ENCODE data around the gene GPR143.

GPR143 gene

DNA sequence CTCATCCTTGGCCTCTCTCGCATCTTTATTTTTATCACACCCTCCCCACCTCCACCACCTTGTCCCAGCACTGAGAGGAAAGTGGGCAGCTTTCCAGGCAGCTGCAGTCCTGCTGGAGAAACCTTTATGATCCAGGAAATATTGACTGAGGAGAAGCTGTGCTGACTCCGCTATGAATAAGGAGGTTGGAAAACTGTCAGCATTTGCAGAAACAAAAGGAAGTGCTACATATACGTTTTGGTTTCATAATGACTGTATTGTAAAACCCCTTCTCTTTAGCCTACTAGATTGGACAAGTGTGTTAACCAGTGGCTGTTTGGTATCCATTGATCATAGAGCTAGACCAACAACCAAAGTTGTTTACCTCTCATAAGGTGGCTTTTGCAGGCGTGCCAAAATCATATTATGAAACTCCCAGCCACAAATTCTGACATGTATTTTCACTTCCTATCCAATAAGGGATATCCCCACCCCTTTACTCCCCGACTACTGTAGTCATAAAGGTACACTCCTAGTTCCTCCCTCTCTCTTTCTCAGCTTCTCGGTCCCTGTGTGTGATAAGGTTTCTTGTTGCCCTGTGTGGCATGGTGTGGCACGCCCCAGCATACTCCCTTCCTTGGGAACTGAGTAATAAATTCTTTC is 88.4 kb downstream of the GPR143 start:
- Histone ChIP-seq H3K9ac (ENCODE audit: low read length) (no peak overlapping the region), H3K4me2 (ENCODE audit: low read length, poor library complexity, severe bottlenecking) (no peak overlapping the region), H4K91ac (ENCODE audit: low read length) (no peak overlapping the region), H3K27me3 (ENCODE audit: control insufficient read depth in 1 of 2, insufficient read depth in 1 of 2, low read length in 2 of 2) (no peaks in the 10 kb centered on the region), H4K8ac (ENCODE audit: low read length) (no peak overlapping the region), H3K27ac (ENCODE audit: low read length, poor library complexity, severe bottlenecking) (no peak overlapping the region), H3K4ac (ENCODE audit: low read depth in 1 of 2, low read length in 2 of 2) (no peak overlapping the region), H3K9me3 (ENCODE audit: control insufficient read depth, low read length) (no peaks in the 10 kb centered on the region), H2BK15ac (ENCODE audit: low read depth, poor library complexity, severe bottlenecking) (no peak overlapping the region), H3K79me1 (replicated peaks; ENCODE audit: low read length, poor library complexity, severe bottlenecking) (peaks cover 5% of the 10 kb centered on the region), H2BK12ac (ENCODE audit: low read length in 2 of 2) (no peak overlapping the region), H2BK5ac (ENCODE audit: low read depth, low read length, poor library complexity, severe bottlenecking) (no peak overlapping the region), H3K23ac (ENCODE audit: low read length in 2 of 2) (no peak overlapping the region), H2AFZ (ENCODE audit: low read depth, low read length) (no peak overlapping the region), H3K4me3 (ENCODE audit: insufficient read depth in 1 of 2, low read depth in 1 of 2, low read length in 2 of 2) (no peak overlapping the region), H2AK5ac (ENCODE audit: low read length, severe bottlenecking) (no peak overlapping the region), H3K14ac (ENCODE audit: low read length in 2 of 2) (no peak overlapping the region), H3K4me1 (ENCODE audit: control insufficient read depth, insufficient read depth, low read depth, low read length) (peaks cover 2% of the 10 kb centered on the region), H2BK120ac (ENCODE audit: low read depth, low read length) (no peak overlapping the region), H3K36me3 (ENCODE audit: control insufficient read depth in 1 of 2, insufficient read depth in 2 of 2, low read depth in 1 of 2, low read length in 2 of 2) (peaks cover 0 to 12% of the 10 kb centered on the region in 2 experiments), H3K18ac (ENCODE audit: low read depth in 1 of 2, low read length in 2 of 2) (no peak overlapping the region)
- no peak for DNase-seq
- 100% methylated on average over 1 of the region's 7 CpGs for WGBS

DNA sequence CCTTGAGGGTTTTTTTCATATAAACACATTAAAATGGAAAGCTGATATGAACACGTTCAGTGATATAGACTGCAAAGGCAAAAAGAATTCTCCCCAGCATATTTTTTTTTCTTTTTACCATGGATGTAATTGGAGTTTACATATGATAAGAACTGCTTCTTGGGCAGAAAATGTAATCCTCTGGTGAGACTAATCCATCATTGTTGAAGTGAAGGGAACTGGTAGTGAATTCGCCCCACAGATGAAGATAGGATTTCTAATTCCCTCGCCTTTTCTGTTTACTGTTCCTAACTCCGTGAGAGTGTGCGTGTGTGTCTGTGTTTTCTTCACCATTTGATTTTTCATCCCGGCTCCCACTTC is 88.9 kb downstream of the GPR143 start:
- Histone ChIP-seq H3K9me3 (ENCODE audit: control insufficient read depth, low read length) (no peaks in the 10 kb centered on the region), H2BK15ac (ENCODE audit: low read depth, poor library complexity, severe bottlenecking) (no peak overlapping the region), H2BK12ac (ENCODE audit: low read length in 2 of 2) (no peak overlapping the region), H3K18ac (ENCODE audit: low read depth in 1 of 2, low read length in 2 of 2) (no peak overlapping the region), H3K14ac (ENCODE audit: low read length in 2 of 2) (no peak overlapping the region), H3K4me2 (ENCODE audit: low read length, poor library complexity, severe bottlenecking) (no peak overlapping the region), H3K4me3 (ENCODE audit: insufficient read depth in 1 of 2, low read depth in 1 of 2, low read length in 2 of 2) (no peak overlapping the region), H2AFZ (ENCODE audit: low read depth, low read length) (no peak overlapping the region), H4K8ac (ENCODE audit: low read length) (no peak overlapping the region), H3K4ac (ENCODE audit: low read depth in 1 of 2, low read length in 2 of 2) (no peak overlapping the region), H4K91ac (ENCODE audit: low read length) (no peak overlapping the region), H3K27ac (ENCODE audit: low read length, poor library complexity, severe bottlenecking) (no peak overlapping the region), H3K36me3 (ENCODE audit: control insufficient read depth in 1 of 2, insufficient read depth in 2 of 2, low read depth in 1 of 2, low read length in 2 of 2) (peaks cover 0 to 12% of the 10 kb centered on the region in 2 experiments), H3K23ac (ENCODE audit: low read length in 2 of 2) (no peak overlapping the region), H3K79me1 (replicated peaks; ENCODE audit: low read length, poor library complexity, severe bottlenecking) (peaks cover 4% of the 10 kb centered on the region), H3K27me3 (ENCODE audit: control insufficient read depth in 1 of 2, insufficient read depth in 1 of 2, low read length in 2 of 2) (no peaks in the 10 kb centered on the region), H2AK5ac (ENCODE audit: low read length, severe bottlenecking) (no peak overlapping the region), H3K4me1 (ENCODE audit: control insufficient read depth, insufficient read depth, low read depth, low read length) (peaks cover 2% of the 10 kb centered on the region), H2BK120ac (ENCODE audit: low read depth, low read length) (no peak overlapping the region), H2BK5ac (ENCODE audit: low read depth, low read length, poor library complexity, severe bottlenecking) (no peak overlapping the region), H3K9ac (ENCODE audit: low read length) (no peak overlapping the region)
- 96% methylated on average over 5 of the region's 6 CpGs for WGBS
- no peak for DNase-seq

DNA sequence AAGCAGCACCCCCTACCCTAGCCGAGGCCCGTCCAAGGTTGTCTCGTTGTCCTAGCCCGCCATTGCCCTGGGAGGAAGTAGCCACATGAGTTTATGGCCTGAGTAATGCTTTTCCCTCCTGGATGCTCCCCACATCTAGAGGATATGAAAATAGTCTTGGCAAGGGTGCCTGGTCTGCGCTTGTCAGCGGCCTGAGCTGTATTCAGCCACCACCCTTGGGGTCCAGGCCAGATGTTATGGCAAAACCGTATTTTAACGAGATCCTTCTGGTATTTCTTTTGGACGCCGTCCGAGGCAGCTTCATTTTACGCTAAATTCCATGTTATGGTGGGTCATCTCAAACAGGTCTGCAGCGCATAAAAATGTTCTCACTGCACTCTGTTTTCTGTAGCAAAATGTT is 89.3 kb downstream of the GPR143 start:
- Histone ChIP-seq H4K91ac (ENCODE audit: low read length) (no peak overlapping the region), H3K23ac (ENCODE audit: low read length in 2 of 2) (no peak overlapping the region), H4K8ac (ENCODE audit: low read length) (no peak overlapping the region), H2BK5ac (ENCODE audit: low read depth, low read length, poor library complexity, severe bottlenecking) (no peak overlapping the region), H2BK12ac (ENCODE audit: low read length in 2 of 2) (no peak overlapping the region), H3K4me1 (ENCODE audit: control insufficient read depth, insufficient read depth, low read depth, low read length) (peaks cover 2% of the 10 kb centered on the region), H2AFZ (ENCODE audit: low read depth, low read length) (no peak overlapping the region), H3K36me3 (ENCODE audit: control insufficient read depth in 1 of 2, insufficient read depth in 2 of 2, low read depth in 1 of 2, low read length in 2 of 2) (peaks cover 0 to 12% of the 10 kb centered on the region in 2 experiments), H2AK5ac (ENCODE audit: low read length, severe bottlenecking) (no peak overlapping the region), H2BK120ac (ENCODE audit: low read depth, low read length) (no peak overlapping the region), H3K27ac (ENCODE audit: low read length, poor library complexity, severe bottlenecking) (no peak overlapping the region), H3K18ac (ENCODE audit: low read depth in 1 of 2, low read length in 2 of 2) (no peak overlapping the region), H3K79me1 (replicated peaks; ENCODE audit: low read length, poor library complexity, severe bottlenecking) (peaks cover 4% of the 10 kb centered on the region), H3K4me2 (ENCODE audit: low read length, poor library complexity, severe bottlenecking) (no peak overlapping the region), H2BK15ac (ENCODE audit: low read depth, poor library complexity, severe bottlenecking) (no peak overlapping the region), H3K4ac (ENCODE audit: low read depth in 1 of 2, low read length in 2 of 2) (no peak overlapping the region), H3K9ac (ENCODE audit: low read length) (no peak overlapping the region), H3K4me3 (ENCODE audit: insufficient read depth in 1 of 2, low read depth in 1 of 2, low read length in 2 of 2) (no peak overlapping the region), H3K14ac (ENCODE audit: low read length in 2 of 2) (no peak overlapping the region), H3K9me3 (ENCODE audit: control insufficient read depth, low read length) (no peaks in the 10 kb centered on the region), H3K27me3 (ENCODE audit: control insufficient read depth in 1 of 2, insufficient read depth in 1 of 2, low read length in 2 of 2) (no peaks in the 10 kb centered on the region)
- WGBS = 85% methylated on average over 13 of the region's 13 CpGs
- DNase-seq = no peak

All from mesenchymal stem cell (in vitro differentiated cells and primary cell).